NB4 (cell line): ENCODE data around the gene AMN1.

Experiments used
- CTCF ChIP-seq: IDR thresholded peaks from one replicate; pipeline ENCODE4 v1.5.1; 2012; ENCODE audit warnings: low read depth, low read length
- MAX ChIP-seq: IDR thresholded peaks from 2 replicates; pipeline ENCODE4 v1.6.1; 2011; ENCODE audit warnings: low read depth, low read length
- MYC ChIP-seq: IDR thresholded peaks from 2 replicates; pipeline ENCODE4 v1.6.1; 2011; ENCODE audit warnings: low read depth, low read length
- POLR2A ChIP-seq: IDR thresholded peaks from 2 replicates; pipeline ENCODE4 v1.6.1; 2011; ENCODE audit warnings: mild to moderate bottlenecking; ENCODE audit not compliant: insufficient read length; ENCODE audit errors: extremely low read depth

- TF ChIP-seq POLR2A (no peak), MAX (no peak), CTCF (no peak), MYC (no peak)
These were observed 11.8 kb upstream of the AMN1 start for GRCh38 chr12:31740628-31741027.
